HG03060 (cell line): Measurements from ENCODE around the gene KCNIP2.
"Not testable (repeated sequence)": the region's sequence is repeated elsewhere in the genome, so short reads cannot be mapped to it uniquely, and the experiment has no call there.

Experiments
- ATAC-seq: cut with Tn5 transposase; IDR thresholded peaks from one replicate; pipeline ENCODE4 v1.9.1; 2021; ENCODE audit warnings: low read depth, moderate number of reproducible peaks; ENCODE audit not compliant: unreplicated experiment

Gene KCNIP2

GRCh38 chr10:101829561-101830315, 13.9 kb downstream of the KCNIP2 start:
- peak; percentile 12 for ATAC-seq

DNA sequence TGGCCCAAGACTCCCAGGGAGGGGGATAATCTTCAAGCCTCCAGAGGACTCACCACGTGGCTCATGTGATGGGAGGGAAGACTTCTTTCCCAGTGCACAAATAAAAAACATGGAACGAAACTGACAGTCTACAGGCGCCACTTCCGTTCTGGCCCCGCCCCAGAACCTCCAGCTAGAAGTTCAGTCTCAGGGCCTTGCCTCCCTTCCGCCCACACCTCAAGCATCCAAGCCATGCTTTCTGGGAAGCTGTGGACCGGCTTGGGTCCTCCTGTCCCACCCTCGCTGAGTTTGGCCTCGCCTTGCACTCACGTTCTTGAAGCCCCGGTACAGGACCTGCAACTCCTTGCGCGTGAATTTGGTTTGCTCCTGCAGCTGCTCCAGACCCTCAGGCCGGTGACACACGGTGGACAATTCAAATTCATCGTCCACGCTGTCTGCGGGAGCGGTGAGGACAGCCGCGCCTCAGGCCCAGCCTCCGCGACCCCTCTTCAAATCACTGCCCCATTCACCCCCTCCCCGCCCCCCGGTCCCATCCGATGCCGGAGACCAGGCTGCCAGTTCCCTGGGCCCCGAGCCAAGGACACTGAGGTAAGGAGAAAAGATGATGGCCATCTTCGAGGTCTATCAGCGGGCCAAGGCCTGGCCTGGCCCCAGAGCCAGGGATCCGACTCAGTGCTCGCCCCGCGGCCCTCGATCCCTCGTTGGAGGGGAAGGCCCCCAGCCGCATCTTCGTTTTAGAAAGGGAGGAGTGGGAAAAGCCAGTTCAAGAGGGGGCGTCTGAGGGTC, 14.6 kb downstream of the KCNIP2 start:
- no peak for ATAC-seq

DNA sequence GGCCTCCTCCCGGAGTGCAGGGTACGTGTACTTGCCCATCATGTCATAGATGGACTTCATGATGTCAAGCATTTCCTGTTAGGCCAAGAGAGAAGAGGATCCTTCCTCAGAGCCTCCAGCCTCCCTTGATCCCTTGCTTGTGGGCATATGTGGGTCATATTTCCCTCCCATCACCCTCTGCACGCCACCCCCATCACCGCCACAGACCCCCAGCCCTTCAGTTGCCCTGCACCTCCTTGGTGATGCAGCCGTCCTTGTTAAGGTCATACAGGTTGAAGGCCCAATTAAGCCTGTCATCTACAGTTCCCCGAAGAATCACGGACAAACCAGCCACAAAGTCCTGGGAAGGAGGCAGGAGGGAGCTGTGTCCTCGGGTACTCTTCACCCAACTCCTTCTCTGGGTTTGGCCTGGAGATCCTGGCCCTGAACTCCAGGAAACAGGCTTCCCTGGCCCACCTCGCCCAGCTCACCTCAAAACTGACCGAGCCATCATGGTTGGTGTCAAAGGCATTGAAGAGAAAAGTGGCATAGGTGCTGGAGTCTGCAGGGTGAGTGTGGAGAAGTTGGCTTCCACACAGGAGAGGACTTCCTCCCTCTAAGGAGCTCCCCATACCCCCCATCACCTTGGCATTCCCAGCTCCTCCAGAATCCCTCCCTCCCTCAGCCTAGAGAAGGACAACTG, 15.5 kb downstream of the KCNIP2 start:
- no peak for ATAC-seq

- no peak for ATAC-seq
These were observed 16.7 kb downstream of the KCNIP2 start for GRCh38 chr10:101826852-101827434.

- ATAC-seq: no peak
These were observed 18.9 kb downstream of the KCNIP2 start for GRCh38 chr10:101824736-101825135.

DNA sequence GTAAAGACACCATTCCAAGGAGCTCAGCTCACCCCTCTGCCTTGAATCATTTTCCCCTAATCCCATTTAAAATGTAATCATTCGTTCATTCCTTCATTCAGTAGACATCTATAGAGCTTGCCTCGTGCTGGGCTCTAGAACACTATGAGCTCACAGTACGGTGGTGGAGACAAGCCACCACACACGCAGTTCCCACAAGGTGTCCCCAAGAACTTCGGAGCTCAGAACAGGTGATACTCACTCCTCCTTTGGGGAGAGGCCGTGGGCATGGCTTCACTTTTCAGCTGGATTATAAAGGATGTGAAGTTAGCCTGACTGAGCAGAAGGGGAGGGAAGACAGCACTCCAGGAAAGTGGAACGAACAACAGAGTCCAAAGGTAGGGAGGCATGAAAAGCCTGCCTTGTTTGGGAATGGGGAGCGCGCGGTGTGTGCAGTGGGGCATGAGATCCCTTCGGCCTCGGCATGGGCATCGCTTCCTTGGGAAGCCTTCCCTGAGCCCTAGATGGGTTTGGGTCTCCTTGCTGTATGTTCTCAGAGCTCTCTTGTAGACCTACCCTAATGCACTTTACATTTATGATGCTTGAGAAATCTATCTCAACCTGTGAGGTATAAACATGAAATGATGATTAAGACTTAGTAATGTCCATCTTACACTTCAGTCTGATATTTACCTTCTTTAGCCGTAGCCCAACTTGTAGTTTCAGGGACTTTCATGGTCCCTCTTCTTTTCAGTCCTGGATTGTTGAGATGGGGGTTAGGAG, 24.5 kb downstream of the KCNIP2 start:
- ATAC-seq: peak; percentile 4

- peak; percentile 84 for ATAC-seq
These were observed 25.3 kb downstream of the KCNIP2 start, which contains the start of gene OGA for GRCh38 chr10:101818119-101818871. Gene OGA (minus strand): TSS chr10:101818444. CDS start chr10:101818022, 422 bp downstream.

GRCh38 chr10:101817337-101818118, 26.1 kb downstream of the KCNIP2 start:
- no peak for ATAC-seq

DNA sequence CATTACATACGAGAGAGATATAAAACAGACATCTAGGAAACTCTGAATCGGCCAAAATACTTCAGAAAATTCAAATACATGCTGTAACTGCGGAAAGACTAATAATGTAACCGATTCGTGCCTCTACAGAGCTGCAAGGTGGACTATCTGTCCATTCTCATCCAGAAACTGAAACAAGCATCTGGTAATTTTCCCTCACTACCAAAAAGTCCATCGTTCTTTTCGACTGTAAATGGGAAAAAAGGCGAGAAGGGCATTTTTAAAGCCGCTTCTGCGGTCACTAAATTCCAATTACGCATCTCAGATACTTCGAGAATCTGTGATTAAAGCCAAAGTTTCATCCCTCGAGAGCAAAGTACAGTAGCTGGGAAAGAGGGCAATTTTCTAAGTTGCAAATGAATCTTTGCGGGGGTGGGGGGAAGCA, 26.7 kb downstream of the KCNIP2 start:
- no peak for ATAC-seq

DNA sequence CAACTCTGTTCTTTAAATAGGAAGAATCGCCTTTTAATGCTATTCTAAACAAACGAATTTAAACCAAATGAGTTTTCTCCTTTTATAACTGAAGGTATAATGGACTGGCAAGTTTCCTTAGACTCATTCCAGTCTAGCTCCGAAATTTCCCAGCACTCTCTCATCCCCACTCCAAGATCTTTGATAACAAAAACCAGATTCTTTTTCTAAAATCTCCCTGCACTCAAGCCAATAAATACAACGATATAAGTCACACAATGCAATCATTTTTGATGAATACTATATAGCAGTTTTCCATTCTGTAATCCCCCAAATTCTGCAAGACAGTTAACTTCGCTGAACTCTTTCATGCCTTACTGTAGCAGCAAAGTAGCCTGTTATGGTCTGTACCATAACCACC, 27.2 kb downstream of the KCNIP2 start:
- no peak for ATAC-seq

GRCh38 chr10:101814466-101815071, 29.0 kb downstream of the KCNIP2 start:
- ATAC-seq: no peak

DNA sequence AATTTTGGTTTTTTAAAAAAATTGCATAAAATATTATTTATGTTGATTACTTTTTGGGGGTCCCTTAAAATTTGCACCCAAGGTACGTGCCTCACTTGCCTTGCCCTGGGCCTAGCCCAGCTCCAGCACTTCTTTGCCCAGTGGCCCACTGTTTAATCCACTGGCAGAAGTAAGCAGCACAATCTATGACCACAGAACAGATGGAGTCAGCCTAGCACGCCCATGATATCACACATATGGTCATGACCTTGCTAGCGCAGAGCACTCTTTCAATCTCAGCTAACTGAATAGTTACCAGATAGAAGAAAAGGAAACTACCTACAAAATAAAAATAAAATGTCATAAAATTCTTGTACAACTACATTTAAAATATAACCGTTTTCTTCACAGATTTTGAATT, 31.0 kb downstream of the KCNIP2 start:
- no peak for ATAC-seq

DNA sequence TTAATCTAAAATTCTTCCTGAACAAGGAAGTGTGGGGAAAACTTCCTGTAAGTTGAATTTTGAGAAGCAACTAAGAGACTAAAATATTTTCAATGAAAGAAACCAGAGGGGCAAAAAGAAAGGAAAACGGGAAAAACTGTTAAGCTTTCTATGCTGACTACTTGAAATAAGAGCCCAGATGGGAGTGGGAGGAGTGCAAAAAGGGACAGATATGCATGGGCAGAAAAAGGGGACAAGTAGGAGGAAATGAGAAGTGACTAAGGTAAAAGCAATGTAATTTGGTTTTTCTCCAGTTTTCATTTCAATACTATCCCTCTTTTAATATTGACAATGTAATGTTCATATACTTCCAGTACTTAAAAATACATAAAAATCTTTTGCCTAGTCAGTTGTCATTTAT, 36.4 kb downstream of the KCNIP2 start:
- ATAC-seq: no peak

DNA sequence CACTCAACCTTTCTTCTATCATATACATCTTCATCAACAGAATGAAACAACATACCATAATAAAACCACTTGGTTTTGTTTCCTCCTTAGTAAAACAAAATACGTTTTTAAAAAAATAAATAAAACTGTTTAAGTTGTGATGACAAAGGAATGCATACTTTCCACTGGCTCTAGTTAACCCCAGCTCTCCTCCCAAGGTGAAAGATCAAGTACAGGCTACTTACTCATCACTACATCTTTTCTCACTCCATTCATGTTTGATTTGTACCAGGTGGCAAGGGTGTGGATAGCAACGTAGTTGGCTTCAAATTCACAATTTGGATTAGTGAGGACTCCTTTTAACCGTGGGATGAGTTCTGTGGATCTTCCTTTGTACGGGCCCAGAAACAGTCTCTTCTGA, 40.1 kb downstream of the KCNIP2 start:
- no peak for ATAC-seq

- ATAC-seq: no peak
These were observed 46.1 kb downstream of the KCNIP2 start for GRCh38 chr10:101797403-101798059.

- no peak for ATAC-seq
These were observed 50.1 kb downstream of the KCNIP2 start for GRCh38 chr10:101793526-101793925.

- ATAC-seq: no peak
These were observed 53.9 kb downstream of the KCNIP2 start for GRCh38 chr10:101789686-101790085.

DNA sequence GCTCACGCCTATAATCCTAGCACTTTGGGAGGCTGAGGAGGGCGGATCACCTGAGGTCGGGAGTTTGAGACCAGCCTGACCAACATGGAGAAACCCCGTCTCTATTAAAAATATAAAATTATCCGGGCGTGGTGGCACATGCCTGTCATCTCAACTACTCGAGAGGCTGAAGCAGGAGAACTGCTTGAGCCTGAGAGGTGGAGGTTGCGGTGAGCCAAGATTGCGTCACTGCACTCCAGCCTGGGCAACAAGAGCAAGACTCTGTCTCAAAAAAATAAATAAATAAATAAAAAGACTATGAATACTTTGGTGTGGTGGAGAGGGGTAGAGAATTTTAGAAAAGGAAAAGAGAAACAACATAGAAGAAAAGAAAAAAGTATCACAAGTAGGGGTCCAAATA, 54.4 kb downstream of the KCNIP2 start:
- ATAC-seq: not testable (repeated sequence)
